GM12865 (cell line): ENCODE data around the gene HSPH1.
"Not testable (repeated sequence)": the region's sequence is repeated elsewhere in the genome, so short reads cannot be mapped to it uniquely, and the experiment has no call there.

Experiments
- DNase-seq: peaks from one replicate; pipeline ENCODE4 v3.0.0; 2010; ENCODE audit warnings: low read depth
- H3K4me3 ChIP-seq: 2 replicates; pipeline ENCODE4 v1.5.1; 2011; ENCODE audit warnings: mild to moderate bottlenecking, low read depth, low read length, control low read depth
- TF ChIP-seq, protein P1 (sequence below): IDR thresholded peaks from 2 replicates; pipeline ENCODE4 v1.5.1; 2011; ENCODE audit warnings: low read length, control low read depth, low read depth, inconsistent platforms; ENCODE audit not compliant: insufficient read depth; ENCODE audit errors: missing control alignments

The HSPH1 gene

DNA sequence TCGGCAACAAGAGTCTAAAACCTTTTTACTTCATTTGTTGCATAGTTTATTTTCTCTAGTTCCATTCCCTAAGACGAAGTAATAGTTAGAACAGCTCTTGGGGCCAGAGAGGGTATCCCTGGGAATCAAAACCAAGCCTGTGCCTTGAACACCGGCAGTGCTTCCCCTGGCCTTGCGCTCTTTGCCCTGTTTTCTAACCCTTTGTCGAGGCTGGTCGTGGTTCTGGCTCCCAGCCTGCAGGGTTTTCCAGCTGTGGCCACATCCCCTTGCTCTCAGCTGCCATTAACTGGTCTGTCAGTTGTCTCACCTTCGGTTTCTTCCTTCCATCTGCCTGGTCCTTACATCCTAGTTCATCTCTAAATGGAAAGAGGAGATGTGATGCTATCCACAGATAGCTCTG lies 61.0 kb downstream of the HSPH1 start:
- TF ChIP-seq, protein P1, sequence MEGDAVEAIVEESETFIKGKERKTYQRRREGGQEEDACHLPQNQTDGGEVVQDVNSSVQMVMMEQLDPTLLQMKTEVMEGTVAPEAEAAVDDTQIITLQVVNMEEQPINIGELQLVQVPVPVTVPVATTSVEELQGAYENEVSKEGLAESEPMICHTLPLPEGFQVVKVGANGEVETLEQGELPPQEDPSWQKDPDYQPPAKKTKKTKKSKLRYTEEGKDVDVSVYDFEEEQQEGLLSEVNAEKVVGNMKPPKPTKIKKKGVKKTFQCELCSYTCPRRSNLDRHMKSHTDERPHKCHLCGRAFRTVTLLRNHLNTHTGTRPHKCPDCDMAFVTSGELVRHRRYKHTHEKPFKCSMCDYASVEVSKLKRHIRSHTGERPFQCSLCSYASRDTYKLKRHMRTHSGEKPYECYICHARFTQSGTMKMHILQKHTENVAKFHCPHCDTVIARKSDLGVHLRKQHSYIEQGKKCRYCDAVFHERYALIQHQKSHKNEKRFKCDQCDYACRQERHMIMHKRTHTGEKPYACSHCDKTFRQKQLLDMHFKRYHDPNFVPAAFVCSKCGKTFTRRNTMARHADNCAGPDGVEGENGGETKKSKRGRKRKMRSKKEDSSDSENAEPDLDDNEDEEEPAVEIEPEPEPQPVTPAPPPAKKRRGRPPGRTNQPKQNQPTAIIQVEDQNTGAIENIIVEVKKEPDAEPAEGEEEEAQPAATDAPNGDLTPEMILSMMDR, result no peak
- no peak overlapping the region for H3K4me3 ChIP-seq
- no peak for DNase-seq

DNA sequence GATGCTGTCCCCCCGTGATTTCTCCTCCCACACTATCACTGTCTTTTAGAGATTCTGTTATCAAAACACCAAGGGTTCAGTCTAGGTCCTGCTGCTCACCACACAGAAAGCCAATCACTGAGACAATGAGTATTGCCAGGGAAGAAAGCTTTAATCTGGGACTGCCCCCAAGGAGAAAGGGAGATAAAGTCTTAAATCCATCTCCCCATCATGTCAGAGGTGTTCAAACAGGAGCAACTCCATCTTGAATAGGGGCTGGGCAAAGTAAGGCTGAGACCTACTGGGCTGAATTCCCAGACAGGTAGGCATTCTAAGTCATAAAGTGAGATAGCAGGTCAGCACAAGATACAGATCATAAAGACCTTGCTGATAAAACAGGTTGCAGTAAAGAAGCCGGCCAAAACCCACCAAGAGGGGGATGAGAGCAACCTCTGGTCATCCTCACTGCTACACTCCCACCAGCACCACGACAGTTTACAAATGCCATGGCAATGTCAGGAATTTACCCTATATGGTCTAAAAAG lies 63.7 kb downstream of the HSPH1 start:
- DNase-seq, H3K4me3 ChIP-seq: not testable (repeated sequence)

DNA sequence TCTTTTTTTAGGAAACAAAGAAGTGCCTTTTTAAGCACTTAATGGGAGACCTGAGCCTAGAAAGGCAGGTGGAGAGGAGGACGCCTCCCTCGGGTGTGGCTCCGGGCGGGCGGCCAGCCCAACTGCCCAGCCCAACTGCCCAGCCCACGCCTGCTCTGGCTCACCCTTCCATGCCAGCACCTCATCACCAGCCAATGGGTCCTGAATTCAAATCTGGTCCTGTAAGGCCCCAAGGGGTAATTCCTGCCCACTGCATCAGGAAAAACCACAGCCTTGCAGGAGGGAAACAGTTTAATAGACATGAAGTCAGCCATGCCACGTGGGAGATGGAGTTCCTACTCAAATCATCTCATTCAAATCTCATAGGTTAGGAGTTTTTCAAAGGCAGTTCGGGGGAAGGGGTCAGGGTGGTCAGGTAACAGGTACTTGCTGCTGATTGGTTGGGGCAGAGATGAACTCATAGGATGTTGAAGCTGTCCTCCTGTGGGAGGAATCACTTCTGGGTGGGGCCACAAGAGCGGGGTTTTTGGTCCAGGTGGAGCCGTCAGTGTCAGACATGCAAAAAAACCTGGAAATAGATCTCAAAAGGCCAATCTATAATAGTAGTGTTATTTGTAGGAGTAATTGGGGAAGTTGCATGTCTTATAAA lies 64.9 kb downstream of the HSPH1 start:
- TF ChIP-seq, protein P1, result no peak
- DNase-seq, result no peak
- no peak overlapping the region for H3K4me3 ChIP-seq

DNA sequence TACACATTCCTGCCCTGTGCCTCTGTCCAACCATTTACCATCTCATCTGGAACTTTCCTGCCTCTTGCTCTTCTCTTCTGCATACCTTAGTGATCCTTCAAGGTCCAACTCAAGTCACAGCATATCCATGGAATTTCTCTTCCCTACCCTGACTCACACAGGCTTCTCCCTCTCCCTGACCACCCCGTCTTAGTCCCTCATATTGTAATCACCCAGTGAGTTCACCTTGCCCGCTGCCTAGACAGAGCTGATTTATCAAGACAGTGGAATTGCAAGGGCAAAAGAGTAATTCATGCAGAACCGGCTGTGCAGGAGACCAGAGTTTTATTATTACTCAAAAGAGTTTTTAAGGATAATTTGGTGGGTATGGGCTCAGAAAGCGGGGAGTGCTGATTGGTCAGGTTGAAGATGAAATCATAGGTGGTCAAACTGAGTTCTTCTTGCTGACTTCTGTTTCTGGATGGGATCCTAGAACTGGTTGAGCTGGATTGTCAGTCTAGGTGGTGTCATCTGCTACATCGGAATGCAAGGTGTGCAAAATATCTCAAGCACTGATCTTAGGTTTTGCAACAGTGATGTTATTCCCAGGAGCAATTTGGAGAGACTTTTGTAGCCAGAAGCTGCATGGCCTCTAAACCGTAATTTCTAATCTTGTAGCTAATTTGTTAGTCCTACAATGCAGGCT lies 67.2 kb downstream of the HSPH1 start:
- no peak for DNase-seq
- TF ChIP-seq, protein P1, result no peak
- H3K4me3 ChIP-seq, result no peak overlapping the region

DNA sequence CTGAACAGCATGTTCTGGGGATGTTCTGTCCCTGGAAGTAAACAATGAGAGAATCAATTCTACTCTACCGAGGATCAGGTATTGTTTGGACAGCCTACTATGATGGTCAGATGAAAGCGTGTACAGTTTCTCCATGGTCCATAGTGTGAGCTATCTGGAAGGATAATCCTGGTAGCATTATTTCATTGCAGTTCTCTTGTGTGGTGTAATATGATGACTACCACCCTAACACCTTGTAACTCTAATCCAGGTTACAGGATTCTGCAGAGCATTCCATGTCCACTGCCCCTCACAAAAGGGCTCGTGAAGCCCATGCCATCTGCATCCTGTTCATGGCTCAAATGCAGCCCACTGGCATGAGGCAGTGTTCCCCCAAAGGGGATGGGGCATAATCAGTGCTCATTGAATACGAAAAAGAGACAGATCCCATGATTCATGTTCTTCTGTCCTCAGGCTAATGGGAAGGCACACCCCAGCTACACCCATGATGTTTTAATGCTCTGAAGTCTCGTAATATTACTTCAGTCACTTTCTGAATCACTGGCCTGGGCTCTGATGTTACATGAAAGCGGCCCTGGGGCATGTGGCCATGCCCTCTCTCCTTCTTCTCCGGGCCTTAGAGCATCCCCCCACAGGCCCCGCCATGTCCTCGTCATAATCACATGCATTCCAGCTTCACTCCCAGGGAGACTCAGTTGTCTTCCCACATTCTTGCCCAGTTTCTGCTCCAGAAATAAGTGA lies 68.4 kb downstream of the HSPH1 start:
- H3K4me3 ChIP-seq, result no peak overlapping the region

DNA sequence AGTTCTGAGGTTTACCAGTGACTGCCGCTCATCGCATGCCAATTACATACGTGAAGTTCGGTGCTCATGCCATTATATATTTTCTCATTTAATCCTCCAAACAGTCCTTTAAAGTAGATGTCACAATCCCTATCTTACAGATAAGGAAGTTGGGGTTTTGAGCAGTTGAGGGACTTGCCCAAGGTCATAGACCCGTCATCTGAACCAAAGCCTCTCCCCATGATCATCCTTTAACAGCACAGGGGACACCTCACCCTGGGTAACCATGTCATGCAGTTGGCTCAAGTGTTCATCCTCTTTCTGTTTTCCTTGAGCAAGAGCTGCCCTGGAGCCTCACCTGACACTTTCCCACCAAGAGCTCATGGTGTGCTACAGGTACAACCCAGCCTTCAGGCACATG lies 69.1 kb downstream of the HSPH1 start:
- no peak overlapping the region for H3K4me3 ChIP-seq
- no peak for DNase-seq
- TF ChIP-seq, protein P1, result no peak

More for the DNA sequence above, 68.4 kb downstream of the HSPH1 start:
- TF ChIP-seq, protein P1, result no peak
- no peak for DNase-seq

DNA sequence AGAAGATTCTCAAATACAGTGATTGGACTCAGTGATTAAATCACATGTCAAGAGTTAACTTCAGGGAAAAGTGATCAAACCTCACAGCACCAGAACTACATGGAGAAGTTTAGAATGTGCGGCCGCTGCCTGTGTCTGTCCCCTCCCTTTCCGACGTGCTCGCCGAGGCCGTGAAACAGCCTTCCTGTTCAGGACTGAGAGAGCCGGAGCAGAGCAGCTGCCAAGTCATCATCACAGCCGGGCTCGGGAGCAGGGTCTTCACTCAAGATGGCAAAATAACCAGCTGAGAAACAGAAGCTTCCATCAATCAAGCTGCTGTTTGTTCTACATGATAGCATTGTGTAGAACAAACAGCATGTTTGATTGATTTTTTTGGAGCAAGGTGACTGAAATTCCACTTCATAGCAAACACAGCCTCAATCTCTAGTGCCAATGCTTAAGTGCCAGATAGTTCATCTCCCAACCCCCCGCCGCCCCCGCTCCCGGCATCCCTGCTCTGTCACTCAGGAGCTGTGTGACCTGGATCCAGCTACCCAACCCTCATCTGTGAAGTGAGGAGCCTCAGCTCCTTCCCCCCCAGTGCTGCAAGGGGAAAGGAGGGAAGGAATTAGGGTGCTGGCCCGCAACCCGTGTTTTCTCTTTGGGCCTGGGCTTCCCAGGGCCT lies 70.6 kb downstream of the HSPH1 start:
- no peak overlapping the region for H3K4me3 ChIP-seq
- TF ChIP-seq, protein P1, result no peak
- peak; percentile 48 for DNase-seq
